DOHH2 (cell line): Measurements from ENCODE around the gene LYVE1.

Experiments
- H3F3A ChIP-seq: fragments of 200-600 bp; sonication (generic), shearing (Covaris generic); 2 replicates; pipeline ENCODE4 v1.6.0; 2016; ENCODE audit warnings: antibody characterized with exemption, mild to moderate bottlenecking; ENCODE audit not compliant: control insufficient read depth, insufficient read depth
- H3K27ac ChIP-seq: fragments of 200-600 bp; sonication (generic); 2 replicates; pipeline ENCODE4 v1.5.1; 2014; ENCODE audit warnings: low read depth, mild to moderate bottlenecking, low read length, moderate library complexity
- H3K27me3 ChIP-seq: fragments of 200-600 bp; sonication (generic); 2 replicates; pipeline ENCODE4 v1.6.1; 2014; ENCODE audit warnings: mild to moderate bottlenecking, low read length, mixed read lengths; ENCODE audit not compliant: control insufficient read depth
- H3K36me3 ChIP-seq: fragments of 200-600 bp; sonication (generic); 2 replicates; pipeline ENCODE4 v1.6.1; 2014; ENCODE audit warnings: mild to moderate bottlenecking, low read length, moderate library complexity, mixed read lengths; ENCODE audit not compliant: control insufficient read depth
- H3K4me1 ChIP-seq: fragments of 200-600 bp; sonication (generic); 2 replicates; pipeline ENCODE4 v1.6.1; 2014; ENCODE audit warnings: mild to moderate bottlenecking, low read length, mixed read lengths; ENCODE audit not compliant: control insufficient read depth
- H3K4me2 ChIP-seq: fragments of 200-600 bp; sonication (generic); 2 replicates; pipeline ENCODE4 v1.6.0; 2014; ENCODE audit warnings: mild to moderate bottlenecking, low read length, moderate library complexity
- H3K4me3 ChIP-seq: fragments of 200-600 bp; sonication (generic); 2 replicates; pipeline ENCODE4 v1.5.1; 2014; ENCODE audit warnings: mild to moderate bottlenecking, low read length, mixed read lengths
- H3K79me2 ChIP-seq: fragments of 200-600 bp; sonication (generic); 2 replicates; pipeline ENCODE4 v1.6.1; 2014; ENCODE audit warnings: mild to moderate bottlenecking, low read length, mixed read lengths; ENCODE audit not compliant: control insufficient read depth
- H3K9me2 ChIP-seq: fragments of 200-600 bp; sonication (generic); replicated peaks from 2 replicates; pipeline ENCODE4 v1.6.1; 2014; ENCODE audit warnings: mild to moderate bottlenecking, low read length, mixed read lengths; ENCODE audit not compliant: control insufficient read depth
- H3K9me3 ChIP-seq: fragments of 200-600 bp; sonication (generic); 2 replicates; pipeline ENCODE4 v1.6.1; 2014; ENCODE audit warnings: antibody characterized with exemption, low read length, mixed read lengths; ENCODE audit not compliant: control insufficient read depth, insufficient read depth
- H4K20me1 ChIP-seq: fragments of 200-600 bp; sonication (generic); 2 replicates; pipeline ENCODE4 v1.6.0; 2014; ENCODE audit warnings: low read depth, mild to moderate bottlenecking, antibody characterized with exemption, low read length, moderate library complexity; ENCODE audit not compliant: control insufficient read depth, insufficient read depth
- CTCF ChIP-seq: fragments of 200-600 bp; sonication (generic); IDR thresholded peaks from one replicate; pipeline ENCODE4 v1.5.1; 2014; ENCODE audit warnings: antibody characterized with exemption, mild to moderate bottlenecking, low read depth, low read length; ENCODE audit not compliant: poor library complexity, severe bottlenecking
- EZH2phosphoT487 ChIP-seq: fragments of 200-600 bp; sonication (generic); IDR thresholded peaks from 2 replicates; pipeline ENCODE4 v1.6.1; 2017; ENCODE audit warnings: borderline replicate concordance, mild to moderate bottlenecking, antibody characterized with exemption, low read length, moderate library complexity, mixed read lengths

Gene LYVE1

GRCh38 chr11:10565493-10565892 is 3.0 kb downstream of the LYVE1 start:
- Histone ChIP-seq H3K9me3 (no peaks in the 10 kb centered on the region), H3K4me2 (no peak overlapping the region), H3K27me3 (no peaks in the 10 kb centered on the region; the same call in 1 of the 2 replicates), H3F3A (no peaks in the 10 kb centered on the region), H3K27ac (no peak overlapping the region), H3K4me3 (no peak overlapping the region), H4K20me1 (no peaks in the 10 kb centered on the region), H3K9me2 (no peaks in the 10 kb centered on the region), H3K79me2 (no peaks in the 10 kb centered on the region), H3K36me3 (no peaks in the 10 kb centered on the region), H3K4me1 (no peaks in the 10 kb centered on the region)
- TF ChIP-seq EZH2phosphoT487 (no peak), CTCF (no peak)

- Histone ChIP-seq H3K4me3 (no peak overlapping the region), H3K27me3 (no peaks in the 10 kb centered on the region; the same call in 1 of the 2 replicates), H3K79me2 (no peaks in the 10 kb centered on the region), H3K9me3 (no peaks in the 10 kb centered on the region), H4K20me1 (no peaks in the 10 kb centered on the region), H3K36me3 (no peaks in the 10 kb centered on the region), H3K9me2 (no peaks in the 10 kb centered on the region), H3K4me2 (no peak overlapping the region), H3K4me1 (no peaks in the 10 kb centered on the region), H3K27ac (no peak overlapping the region), H3F3A (no peaks in the 10 kb centered on the region)
- TF ChIP-seq CTCF (peak; percentile 24), EZH2phosphoT487 (no peak)
These were observed 3.7 kb downstream of the LYVE1 start for GRCh38 chr11:10564696-10565318.

- Histone ChIP-seq H3K4me2 (no peak overlapping the region), H3K4me3 (no peak overlapping the region), H4K20me1 (no peaks in the 10 kb centered on the region), H3K9me2 (no peaks in the 10 kb centered on the region), H3F3A (no peaks in the 10 kb centered on the region), H3K79me2 (no peaks in the 10 kb centered on the region), H3K27ac (no peak overlapping the region), H3K36me3 (no peaks in the 10 kb centered on the region), H3K9me3 (no peaks in the 10 kb centered on the region), H3K27me3 (no peaks in the 10 kb centered on the region; the same call in 1 of the 2 replicates), H3K4me1 (no peaks in the 10 kb centered on the region)
- TF ChIP-seq CTCF (no peak), EZH2phosphoT487 (no peak)
These were observed 4.4 kb downstream of the LYVE1 start for GRCh38 chr11:10564030-10564429.
